ENCODE data around the gene PGBD5. TPM values are rescaled to one million over a fixed set of nuclear protein-coding genes. Genes with fewer than 3 reads are reported as not detected.

PGBD5 gene
- total and polyA plus RNA-seq, 9 of the 15 experiments (the other 6 are each of a cell fraction or from before 2014, with no cell fraction given): under 0.01 to 0.40 (median 0.10) TPM; not detected in 3

GRCh38 chr1:230355594-230355993 lies 70.5 kb downstream of the PGBD5 start:
- no peaks in the 10 kb centered on the region for H3K79me2 ChIP-seq (ENCODE audit: control insufficient read depth, insufficient read depth, low read length)
- CTCF ChIA-PET (ENCODE audit: low intra/inter-chr PET ratio): interaction anchor here (0.5 kb wide), 1 partner anchor 65 kb away, joined by 3 read pairs; no protein-coding TSS in a partner anchor
- under 1% methylated on average over 10 of the region's 10 CpGs for WGBS (ENCODE audit: insufficient coverage, low coverage, missing lambda C conversion rate)
- no peak for FAIRE-seq
- no peak overlapping the region for H3K4me2 ChIP-seq (ENCODE audit: insufficient read depth, low read length)
- ATAC-seq: no peak
- no peak overlapping the region for H3K9ac ChIP-seq (ENCODE audit: insufficient read depth in 1 of 2, low read depth in 2 of 2, low read length in 2 of 2)
- no peaks in the 10 kb centered on the region for H3K36me3 ChIP-seq (ENCODE audit: control insufficient read depth, insufficient read depth, low read length)
- H3K4me1 ChIP-seq (replicated peaks in 1 of 2; ENCODE audit: control insufficient read depth in 2 of 2, insufficient read depth in 2 of 2, low read length in 2 of 2): peaks cover 0 to 4% of the 10 kb centered on the region in 2 experiments; a peak in 1 of 5 replicates
- in situ Hi-C loops (cut with MboI) (no loop called here), intact Hi-C loops (cut with micrococcal nuclease) (no loop called here)
- H3K27me3 ChIP-seq (ENCODE audit: control insufficient read depth in 2 of 2, insufficient read depth in 2 of 2, low read length in 2 of 2): peaks cover 43 to 78% of the 10 kb centered on the region in 2 experiments
- H2AFZ ChIP-seq (ENCODE audit: low read depth, low read length): no peak overlapping the region
- POLR2A ChIA-PET: no interaction called here
- TF ChIP-seq MAFF (IDR thresholded peaks at IDR 0.05; ENCODE audit: low read length): no peak
- TF ChIP-seq NR2C2 (CRISPR knock-in tag; IDR thresholded peaks at IDR 0.05): no peak
- no peak for TF ChIP-seq NR2C2 (tag; IDR thresholded peaks at IDR 0.05)
- no peak for TF ChIP-seq DNMT1 (IDR thresholded peaks at IDR 0.05)
- no peak for TF ChIP-seq THRA (IDR thresholded peaks at IDR 0.05)
- TF ChIP-seq HDAC2 (IDR thresholded peaks at IDR 0.05): no peak
- TF ChIP-seq HLTF (IDR thresholded peaks at IDR 0.05): no peak
- BruUV-seq (replicated peaks): no TSS peak
- no peak overlapping the region for H3K4me3 ChIP-seq
- H3K9me3 ChIP-seq (replicated peaks; ENCODE audit: control insufficient read depth, insufficient read depth, low read depth, low read length): no peaks in the 10 kb centered on the region
- peaks cover 5% of the 10 kb centered on the region; the same call in 1 of the 2 replicates for H4K20me1 ChIP-seq (replicated peaks; ENCODE audit: control insufficient read depth, insufficient read depth, low read length)
- no peaks in the 10 kb centered on the region for H3K9me1 ChIP-seq (ENCODE audit: control insufficient read depth, insufficient read depth, low read length)
- DNase-seq (ENCODE audit: extremely low read depth in 1 of 4, low spot score in 3 of 4): no peak
- H3K27ac ChIP-seq (ENCODE audit: extremely low read depth, low read depth, low read length): no peak overlapping the region

Measured in K562 (cell line).